Neural progenitor cell (in vitro differentiated cells): ENCODE data around the gene ARHGAP33.

ENCODE experiments used
- EZH2phosphoT487 ChIP-seq: fragments of 200-600 bp; sonication (generic); IDR thresholded peaks from 2 replicates; pipeline ENCODE4 v1.6.1; 2017; ENCODE audit warnings: antibody characterized with exemption
- TF ChIP-seq, protein P1 (sequence below): fragments of 200-600 bp; sonication (generic); IDR thresholded peaks from 2 replicates; pipeline ENCODE4 v1.5.1; 2017; ENCODE audit warnings: antibody characterized with exemption, mild to moderate bottlenecking

DNA sequence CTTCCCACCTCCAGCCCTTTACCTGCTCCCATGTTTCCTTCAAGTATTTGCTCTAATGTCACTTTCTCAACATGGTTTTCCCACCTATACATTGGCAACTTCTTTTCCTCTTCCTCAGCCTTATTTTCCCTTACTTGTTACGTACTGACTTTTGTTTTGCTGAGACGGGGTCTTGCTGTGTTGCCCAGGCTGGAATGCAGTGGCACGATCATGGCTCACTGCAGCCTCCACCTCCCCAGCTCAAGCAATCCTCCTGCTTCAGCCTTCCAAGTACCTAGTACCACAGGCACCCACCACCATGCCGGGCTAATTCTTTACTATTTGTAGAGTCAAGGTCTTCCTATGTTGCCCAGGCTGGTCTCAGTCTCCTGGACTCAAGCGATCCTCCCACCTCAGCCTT is 32.3 kb downstream of the ARHGAP33 start:
- no peak for TF ChIP-seq EZH2phosphoT487
- TF ChIP-seq, protein P1, sequence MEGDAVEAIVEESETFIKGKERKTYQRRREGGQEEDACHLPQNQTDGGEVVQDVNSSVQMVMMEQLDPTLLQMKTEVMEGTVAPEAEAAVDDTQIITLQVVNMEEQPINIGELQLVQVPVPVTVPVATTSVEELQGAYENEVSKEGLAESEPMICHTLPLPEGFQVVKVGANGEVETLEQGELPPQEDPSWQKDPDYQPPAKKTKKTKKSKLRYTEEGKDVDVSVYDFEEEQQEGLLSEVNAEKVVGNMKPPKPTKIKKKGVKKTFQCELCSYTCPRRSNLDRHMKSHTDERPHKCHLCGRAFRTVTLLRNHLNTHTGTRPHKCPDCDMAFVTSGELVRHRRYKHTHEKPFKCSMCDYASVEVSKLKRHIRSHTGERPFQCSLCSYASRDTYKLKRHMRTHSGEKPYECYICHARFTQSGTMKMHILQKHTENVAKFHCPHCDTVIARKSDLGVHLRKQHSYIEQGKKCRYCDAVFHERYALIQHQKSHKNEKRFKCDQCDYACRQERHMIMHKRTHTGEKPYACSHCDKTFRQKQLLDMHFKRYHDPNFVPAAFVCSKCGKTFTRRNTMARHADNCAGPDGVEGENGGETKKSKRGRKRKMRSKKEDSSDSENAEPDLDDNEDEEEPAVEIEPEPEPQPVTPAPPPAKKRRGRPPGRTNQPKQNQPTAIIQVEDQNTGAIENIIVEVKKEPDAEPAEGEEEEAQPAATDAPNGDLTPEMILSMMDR: no peak
